H1 (cell line): Measurements from ENCODE around the gene GID8. TPM values are rescaled to one million over a fixed set of nuclear protein-coding genes. Genes with fewer than 3 reads are reported as not detected.

Experiments used
- CTCF ChIA-PET: fragments of 300-600 bp; sonication (Branson Sonifier 250); formaldehyde crosslinking; loops from one replicate; lab custom pipeline; 2021; ENCODE audit not compliant: partially characterized antibody; lab: Charles Lee
- POLR2A ChIA-PET: fragments of 300-600 bp; sonication (Branson Sonifier 250); formaldehyde crosslinking; loops from one replicate; lab custom pipeline; 2021; ENCODE audit warnings: inconsistent platforms; ENCODE audit not compliant: partially characterized antibody; lab: Charles Lee
- DNase-seq, 2 experiments: peaks; one replicate each; pipeline versions ENCODE4 v3.0.0 to v3.0.0-alpha.2; 2010 to 2022; ENCODE audit warnings: low spot score in 2 of 2, low read depth in 1 of 2, mixed read lengths in 1 of 2
- FAIRE-seq: peaks from 2 replicates; lab custom pipeline; 2011; peaks lifted over from hg19 to GRCh38; lab: Jason Lieb, UNC
- H2AFZ ChIP-seq: 2 replicates; pipeline ENCODE4 v1.8.1; 2012; ENCODE audit warnings: low read length, inconsistent platforms
- H2AK5ac ChIP-seq: 2 replicates; pipeline ENCODE4 v1.6.1; 2013; ENCODE audit warnings: low read depth, low read length
- H2BK120ac ChIP-seq: replicated peaks from 2 replicates; pipeline ENCODE3; 2013; ENCODE audit warnings: low read depth, low read length, inconsistent platforms
- H2BK12ac ChIP-seq: 2 replicates; pipeline ENCODE4 v1.6.1; 2013; ENCODE audit warnings: low read depth, low read length
- H2BK15ac ChIP-seq: 2 replicates; pipeline ENCODE4 v1.6.1; 2013; ENCODE audit warnings: low read length
- H2BK20ac ChIP-seq: 2 replicates; pipeline ENCODE4 v1.6.1; 2013; ENCODE audit warnings: low read length
- H2BK5ac ChIP-seq: 2 replicates; pipeline ENCODE4 v1.6.1; 2013; ENCODE audit warnings: low read depth, low read length
- H3K14ac ChIP-seq: 2 replicates; pipeline ENCODE4 v1.6.1; 2013; ENCODE audit warnings: inconsistent platforms; ENCODE audit not compliant: insufficient read length
- H3K18ac ChIP-seq: 2 replicates; pipeline ENCODE4 v1.6.1; 2013; ENCODE audit warnings: low read length; ENCODE audit errors: extremely low read depth
- H3K23ac ChIP-seq: 2 replicates; pipeline ENCODE4 v1.6.1; 2013; ENCODE audit warnings: inconsistent platforms; ENCODE audit not compliant: insufficient read length
- H3K23me2 ChIP-seq: 2 replicates; pipeline ENCODE4 v1.6.1; 2013; ENCODE audit warnings: low read depth, low read length
- H3K27ac ChIP-seq: 2 replicates; pipeline ENCODE4 v1.6.1; 2011; ENCODE audit warnings: low read depth, low read length, inconsistent platforms
- H3K27me3 ChIP-seq, 4 experiments: replicated peaks in 1 of 4; 1 replicate in 1 of 4; 2 replicates in 3 of 4; pipeline versions ENCODE4 v1.6.1 to v1.8.1; 2011 to 2013; ENCODE audit warnings: low read length in 3 of 4, mild to moderate bottlenecking in 3 of 4, inconsistent platforms in 2 of 4, mixed read lengths in 2 of 4, moderate library complexity in 1 of 4; ENCODE audit not compliant: control insufficient read depth in 3 of 4, insufficient read depth in 3 of 4; ENCODE audit errors: extremely low read depth in 1 of 4
- H3K36me3 ChIP-seq, 4 experiments: 2 replicates each; pipeline versions ENCODE4 v1.6.1 to v1.8.1; 2011 to 2013; ENCODE audit warnings: mild to moderate bottlenecking in 4 of 4, low read length in 3 of 4, moderate library complexity in 2 of 4, control low read depth in 1 of 4, inconsistent platforms in 1 of 4; ENCODE audit not compliant: insufficient read depth in 4 of 4, control insufficient read depth in 2 of 4
- H3K4ac ChIP-seq: replicated peaks from 2 replicates; pipeline ENCODE3; 2013; ENCODE audit warnings: low read length, low read depth, mixed read lengths, inconsistent platforms; ENCODE audit not compliant: insufficient read length
- H3K4me1 ChIP-seq, 4 experiments: replicated peaks in 1 of 4; 1 replicate in 1 of 4; 2 replicates in 3 of 4; pipeline versions ENCODE4 v1.6.1 to v1.8.1; 2011 to 2013; ENCODE audit warnings: low read length in 3 of 4, inconsistent platforms in 2 of 4, mixed read lengths in 1 of 4; ENCODE audit not compliant: insufficient read depth in 4 of 4, control insufficient read depth in 3 of 4
- H3K4me2 ChIP-seq, 2 experiments: 2 replicates each; pipeline versions ENCODE4 v1.6.1 to v1.8.1; 2011 to 2013; ENCODE audit warnings: low read depth in 2 of 2, low read length in 2 of 2, control low read depth in 1 of 2, inconsistent platforms in 1 of 2, mild to moderate bottlenecking in 1 of 2; ENCODE audit not compliant: insufficient read depth in 1 of 2
- H3K4me3 ChIP-seq, 4 experiments: fragments of 200-600, 300-600 bp in 1 of 4; sonication (generic), shearing (Covaris generic), sonication (Bioruptor Twin) in 1 of 4; 2 replicates each; pipeline versions ENCODE4 v1.5.1 to v1.8.1; 2011 to 2016; ENCODE audit warnings: low read length in 4 of 4, low read depth in 3 of 4, control low read depth in 2 of 4, inconsistent platforms in 2 of 4, mild to moderate bottlenecking in 2 of 4, mixed read lengths in 1 of 4, moderate library complexity in 1 of 4; ENCODE audit not compliant: insufficient read depth in 2 of 4; ENCODE audit errors: extremely low read depth in 1 of 4
- H3K56ac ChIP-seq: replicated peaks from 2 replicates; pipeline ENCODE3; 2013; ENCODE audit warnings: low read depth, mild to moderate bottlenecking, mixed read lengths, low read length, inconsistent platforms; ENCODE audit not compliant: insufficient read length
- H3K79me1 ChIP-seq: 2 replicates; pipeline ENCODE4 v1.6.1; 2013; ENCODE audit warnings: low read depth, low read length, control low read depth
- H3K79me2 ChIP-seq, 2 experiments: 2 replicates each; pipeline versions ENCODE4 v1.6.1 to v1.8.1; 2012 to 2013; ENCODE audit warnings: low read length in 2 of 2, mild to moderate bottlenecking in 2 of 2, inconsistent platforms in 1 of 2; ENCODE audit not compliant: insufficient read depth in 2 of 2, control insufficient read depth in 1 of 2
- H3K9ac ChIP-seq, 4 experiments: replicated peaks in 1 of 4; 1 replicate in 1 of 4; 2 replicates in 3 of 4; pipeline versions ENCODE4 v1.6.1 to v1.8.1; 2011 to 2013; ENCODE audit warnings: low read depth in 3 of 4, low read length in 3 of 4, control low read depth in 2 of 4, mild to moderate bottlenecking in 2 of 4, moderate library complexity in 2 of 4, inconsistent platforms in 1 of 4; ENCODE audit errors: extremely low read depth in 1 of 4
- H3K9me3 ChIP-seq, 2 experiments: 2 replicates each; pipeline versions ENCODE4 v1.6.1 to v1.8.1; 2012 to 2013; ENCODE audit warnings: mild to moderate bottlenecking in 2 of 2, moderate library complexity in 2 of 2, control low read depth in 1 of 2, inconsistent platforms in 1 of 2, low read depth in 1 of 2, low read length in 1 of 2, mixed read lengths in 1 of 2; ENCODE audit not compliant: insufficient read depth in 2 of 2
- H4K20me1 ChIP-seq, 2 experiments: replicated peaks in 1 of 2; 2 replicates each; pipeline versions ENCODE3 to v1.8.1; 2011 to 2013; ENCODE audit warnings: inconsistent platforms in 2 of 2, low read length in 2 of 2, mild to moderate bottlenecking in 1 of 2; ENCODE audit not compliant: insufficient read depth in 2 of 2, control insufficient read depth in 1 of 2
- H4K5ac ChIP-seq: 2 replicates; pipeline ENCODE4 v1.6.1; 2013; ENCODE audit warnings: low read length, low read depth, mixed read lengths, inconsistent platforms; ENCODE audit not compliant: insufficient read length
- H4K8ac ChIP-seq: 2 replicates; pipeline ENCODE4 v1.8.0; 2013; ENCODE audit warnings: mild to moderate bottlenecking, moderate library complexity, low read length, inconsistent platforms; ENCODE audit not compliant: insufficient read depth; ENCODE audit errors: extremely low read depth
- H4K91ac ChIP-seq: replicated peaks from 2 replicates; pipeline ENCODE3; 2013; ENCODE audit warnings: low read length, mixed read lengths, inconsistent platforms; ENCODE audit not compliant: insufficient read length
- BACH1 ChIP-seq: IDR thresholded peaks from 2 replicates; pipeline ENCODE4 v1.6.1; 2012; ENCODE audit warnings: low read length, improper control_type of control experiment
- GABPA ChIP-seq: IDR thresholded peaks from 2 replicates; pipeline ENCODE4 v1.6.1; 2011; ENCODE audit warnings: mild to moderate bottlenecking, low read length, moderate library complexity, borderline replicate concordance; ENCODE audit not compliant: insufficient read depth
- HDAC6 ChIP-seq: IDR thresholded peaks from one replicate; pipeline ENCODE4 v1.7.1; 2012; ENCODE audit warnings: low read depth, mild to moderate bottlenecking, inconsistent platforms, low read length, moderate library complexity
- KDM4A ChIP-seq: IDR thresholded peaks from one replicate; pipeline ENCODE4 v1.7.1; 2012; ENCODE audit warnings: low read depth, mild to moderate bottlenecking, moderate library complexity, low read length, inconsistent platforms; ENCODE audit not compliant: severe bottlenecking
- PHF8 ChIP-seq: fragments of 200-600 bp; sonication (generic); conservative IDR thresholded peaks from 2 replicates; pipeline ENCODE4 v1.7.1; 2012; ENCODE audit warnings: low read depth, mild to moderate bottlenecking, inconsistent platforms, low read length, moderate library complexity
- POLR2AphosphoS5 ChIP-seq: IDR thresholded peaks from 2 replicates; pipeline ENCODE4 v1.6.1; 2011; ENCODE audit warnings: low read depth, low read length
- SUZ12 ChIP-seq: fragments of 200-600 bp; sonication (generic); IDR thresholded peaks from 2 replicates; pipeline ENCODE4 v1.6.1; 2012; ENCODE audit warnings: mild to moderate bottlenecking, inconsistent platforms, low read length, moderate library complexity, mixed read lengths
- TBP ChIP-seq: IDR thresholded peaks from 2 replicates; pipeline ENCODE4 v1.6.1; 2011; ENCODE audit warnings: low read depth, low read length, improper control_type of control experiment
- ZNF274 ChIP-seq: IDR thresholded peaks from 2 replicates; pipeline ENCODE4 v1.7.0; 2012; ENCODE audit warnings: low read length, borderline replicate concordance; ENCODE audit errors: extremely low read depth
- WGBS, 2 experiments: shearing (Covaris generic) in 1 of 2; methylation state at CpG; one replicate each; pipeline versions ENCODE4 v1.1.6 to v1.1.7; 2013 to 2015; ENCODE audit warnings: low lambda C conversion rate in 2 of 2, mixed read lengths in 2 of 2, inconsistent platforms in 1 of 2, low coverage in 1 of 2, missing lambda C conversion rate in 1 of 2; ENCODE audit not compliant: insufficient replicate concordance in 2 of 2, insufficient coverage in 1 of 2, insufficient read length in 1 of 2; ENCODE audit errors: extremely low coverage in 1 of 2, missing lambda C conversion rate in 1 of 2; 5-methylcytosine and 5-hydroxymethylcytosine counted together
- polyA plus RNA-seq, 7 experiments: library from polyadenylated mRNA; depleted of rRNA in 3 of 7; stranded (reverse) in 5 of 7; unstranded in 2 of 7; fragments of >200 nt in 5 of 7; fragments of 200-250 nt in 2 of 7; gene quantifications; 1 replicate in 5 of 7; 2 replicates in 1 of 7; 4 replicates in 1 of 7; pipeline versions ENCODE4 v1.2.1 to v1.2.3, GENCODE V29; 2011 to 2013; ENCODE audit warnings: missing spikeins in 2 of 7, mixed read lengths in 2 of 7
- total RNA-seq: library from RNA; stranded (reverse); fragmentation: NEBNext Ultra II Directional; extraction: Animal tissue kit (Norgen Biotek cat#: 25700); gene quantifications from 2 replicates; pipeline ENCODE4 v1.2.1, GENCODE V29; 2021
- TF ChIP-seq, protein P1 (sequence below): IDR thresholded peaks from 2 replicates; pipeline ENCODE4 v1.6.1; 2011; ENCODE audit warnings: low read length, improper control_type of control experiment

GID8 gene
- total and polyA plus RNA-seq, 2 of the 8 experiments (the other 6 are each of a cell fraction or from before 2014, with no cell fraction given): 39.7 to 72.9 TPM

DNA sequence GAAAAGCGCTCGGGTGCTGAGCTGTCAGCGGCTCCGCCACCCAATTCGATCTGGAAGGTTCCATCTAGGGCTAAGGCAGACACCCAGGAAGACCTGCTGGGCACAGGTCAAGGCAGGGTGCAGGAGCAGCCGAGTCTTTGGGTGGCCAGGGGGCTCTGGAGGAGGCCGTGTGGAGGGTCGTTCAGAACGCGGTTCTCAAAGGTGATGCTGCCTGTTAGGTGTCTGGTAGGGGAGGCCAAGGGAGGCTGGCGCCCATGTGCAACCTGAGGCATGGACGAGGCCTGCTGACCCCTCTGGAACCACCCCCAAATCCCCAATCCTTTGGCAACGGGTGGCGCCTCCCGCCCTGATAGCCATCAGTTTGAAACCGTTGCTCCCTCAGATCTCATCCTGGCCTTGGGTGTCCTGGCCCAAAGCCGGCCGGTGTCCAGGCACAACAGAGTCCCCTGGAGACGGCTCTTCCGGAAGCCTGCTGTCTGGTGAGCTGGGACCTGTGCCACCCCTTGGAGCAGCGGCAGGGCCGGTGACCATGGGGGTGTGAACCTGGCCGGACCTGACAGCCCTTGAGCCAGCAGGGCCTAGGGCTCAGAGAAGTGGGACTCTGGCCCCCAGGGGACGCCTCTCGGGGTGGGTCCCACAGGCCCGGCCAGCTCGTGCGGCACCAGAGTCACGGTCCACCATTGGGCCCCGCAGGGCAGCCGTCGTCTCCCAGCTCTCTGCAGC is 25.1 kb downstream of the GID8 start:
- Histone ChIP-seq H3K4me1 (peaks cover 0 to 3% (median 0%) of the 10 kb centered on the region in 4 experiments; a peak in 2 of 7 replicates), H3K79me2 (no peaks in the 10 kb centered on the region), H2BK15ac (no peak overlapping the region), H4K91ac (no peak overlapping the region), H3K9me3 (no peaks in the 10 kb centered on the region), H3K36me3 (peaks cover 0 to 7% (median under 1%) of the 10 kb centered on the region in 4 experiments; a peak in 4 of 8 replicates), H2BK5ac (no peak overlapping the region), H4K8ac (no peak overlapping the region), H3K56ac (no peak overlapping the region), H4K20me1 (peaks cover 0 to 10% of the 10 kb centered on the region in 2 experiments), H3K4me2 (no peak overlapping the region), H3K9ac (no peak overlapping the region), H2AFZ (no peak overlapping the region), H3K23ac (no peak overlapping the region), H2AK5ac (no peak overlapping the region), H3K23me2 (no peaks in the 10 kb centered on the region), H3K4me3 (no peak overlapping the region), H3K4ac (no peak overlapping the region), H2BK120ac (no peak overlapping the region), H2BK12ac (no peak overlapping the region), H2BK20ac (no peak overlapping the region), H3K79me1 (no peaks in the 10 kb centered on the region), H3K18ac (no peak overlapping the region), H4K5ac (no peak overlapping the region), H3K27ac (no peak overlapping the region), H3K14ac (no peak overlapping the region), H3K27me3 (no peaks in the 10 kb centered on the region)
- 92% methylated on average over 32 of the region's 32 CpGs; no CpG with 5 or more reads in 1 of the 2 experiments for WGBS, 2 experiments
- ChIA-PET CTCF (interaction anchor here (1.0 to 1.2 kb wide), 3 partner anchors 9 to 19 kb away, joined by 3 to 4 read pairs (median 3); no protein-coding TSS in a partner anchor), POLR2A (interaction anchor here (1.5 to 1.8 kb wide), 2 partner anchors 22 to 25 kb away, joined by 3 to 5 read pairs; partner anchors contain the start of gene GID8)
- FAIRE-seq (no peak), DNase-seq (no peak)
- TF ChIP-seq HDAC6 (no peak), KDM4A (no peak), POLR2AphosphoS5 (no peak), BACH1 (no peak), GABPA (no peak), TBP (no peak), SUZ12 (no peak), ZNF274 (no peak), PHF8 (no peak)
- TF ChIP-seq, protein P1, sequence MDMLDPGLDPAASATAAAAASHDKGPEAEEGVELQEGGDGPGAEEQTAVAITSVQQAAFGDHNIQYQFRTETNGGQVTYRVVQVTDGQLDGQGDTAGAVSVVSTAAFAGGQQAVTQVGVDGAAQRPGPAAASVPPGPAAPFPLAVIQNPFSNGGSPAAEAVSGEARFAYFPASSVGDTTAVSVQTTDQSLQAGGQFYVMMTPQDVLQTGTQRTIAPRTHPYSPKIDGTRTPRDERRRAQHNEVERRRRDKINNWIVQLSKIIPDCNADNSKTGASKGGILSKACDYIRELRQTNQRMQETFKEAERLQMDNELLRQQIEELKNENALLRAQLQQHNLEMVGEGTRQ: no peak
